Gastroesophageal sphincter (tissue), 4 donors: ENCODE data around the gene FNDC3B. TPM values are rescaled to one million over a fixed set of nuclear protein-coding genes. Genes with fewer than 3 reads are reported as not detected.

ENCODE experiments used
- ATAC-seq: fragments of 150-250 bp; one replicate; pipeline ENCODE4 v1.9.1; 2016; ENCODE audit warnings: mild to moderate bottlenecking, moderate library complexity
- H3K27ac ChIP-seq, 4 donors: fragments of 200-600 bp; sonication (generic) in 3 of 4; 1 replicate in 3 of 4; 2 replicates in 1 of 4; pipeline ENCODE4 v1.5.1; 2016 to 2019
- H3K27me3 ChIP-seq: fragments of 200-600 bp; sonication (generic); one replicate; pipeline ENCODE4 v1.5.1; 2019
- H3K36me3 ChIP-seq, 2 donors: fragments of 200-600 bp; sonication (generic); one replicate each; pipeline ENCODE4 v1.5.1; 2019; ENCODE audit warnings: control low read depth in 1 of 2
- H3K4me1 ChIP-seq, 3 donors: fragments of 200-600 bp; sonication (generic); 1 replicate in 2 of 3; 2 replicates in 1 of 3; pipeline ENCODE4 v1.5.1; 2016 to 2019; ENCODE audit warnings: control low read depth in 2 of 3
- H3K4me3 ChIP-seq, 2 donors: fragments of 200-600 bp; sonication (generic); one replicate each; pipeline ENCODE4 v1.5.1; 2019; ENCODE audit warnings: mild to moderate bottlenecking in 1 of 2, moderate library complexity in 1 of 2
- H3K9me3 ChIP-seq, 3 donors: fragments of 200-600 bp; sonication (generic); one replicate each; pipeline ENCODE4 v1.5.1; 2017 to 2019; ENCODE audit warnings: control low read depth in 2 of 3
- CTCF ChIP-seq, 4 experiments: fragments of 200-600 bp in 2 of 4; fragments of 450-650 bp in 2 of 4; sonication (generic) in 1 of 4; IDR thresholded peaks; one replicate each; pipeline ENCODE4 v1.5.1; 2017 to 2019; ENCODE audit warnings: antibody characterized with exemption in 4 of 4, mild to moderate bottlenecking in 2 of 4, moderate library complexity in 2 of 4
- EP300 ChIP-seq: sonication (generic); formaldehyde crosslinking; IDR thresholded peaks from one replicate; pipeline ENCODE4 v1.6.1; 2017; ENCODE audit warnings: antibody characterized with exemption, mild to moderate bottlenecking
- POLR2A ChIP-seq, 2 donors: fragments of 450-650 bp; IDR thresholded peaks; one replicate each; pipeline ENCODE4 v1.6.1; 2017; ENCODE audit warnings: antibody characterized with exemption in 2 of 2, mild to moderate bottlenecking in 2 of 2, moderate library complexity in 1 of 2
- POLR2AphosphoS5 ChIP-seq: sonication (generic); formaldehyde crosslinking; IDR thresholded peaks from one replicate; pipeline ENCODE4 v1.6.1; 2017; ENCODE audit warnings: antibody characterized with exemption
- WGBS, 2 donors: methylation state at CpG; one replicate each; pipeline ENCODE4 v1.1.5; 2018; ENCODE audit warnings: low coverage in 1 of 2; 5-methylcytosine and 5-hydroxymethylcytosine counted together
- total RNA-seq, 4 donors: library from RNA; depleted of rRNA; stranded (reverse); fragments of >200 nt; gene quantifications; one replicate each; pipeline ENCODE4 v1.1.0, GENCODE V29; 2016

FNDC3B gene
- total RNA-seq, 4 donors from 2014 or later, result 53.1 to 97.2 (median 70.8) TPM

- Histone ChIP-seq H3K4me1 (peaks cover 9 to 92% (median 16%) of the 10 kb centered on the region in 3 donors), H3K4me3 (no peak overlapping the region), H3K9me3 (no peaks in the 10 kb centered on the region), H3K36me3 (no peaks in the 10 kb centered on the region), H3K27ac (no peak overlapping the region), H3K27me3 (no peaks in the 10 kb centered on the region)
- no peak for TF ChIP-seq POLR2A (IDR thresholded peaks at IDR 0.05)
- TF ChIP-seq EP300, result no peak
- no peak for TF ChIP-seq CTCF (IDR thresholded peaks at IDR 0.05)
- no peak for ATAC-seq
- WGBS, 2 donors, result 93 to 96% methylated on average over 2 of the region's 2 CpGs
These were observed 61.1 kb downstream of the FNDC3B start for GRCh38 chr3:172100482-172100881.

GRCh38 chr3:172101107-172101506 lies 61.7 kb downstream of the FNDC3B start:
- WGBS, 2 donors, result 68 to 88% methylated on average over 3 of the region's 3 CpGs
- Histone ChIP-seq H3K4me3 (no peak overlapping the region), H3K4me1 (peaks cover 9 to 91% (median 16%) of the 10 kb centered on the region in 3 donors), H3K27ac (no peak overlapping the region), H3K9me3 (no peaks in the 10 kb centered on the region), H3K27me3 (no peaks in the 10 kb centered on the region), H3K36me3 (no peaks in the 10 kb centered on the region)
- no peak for ATAC-seq
- no peak for TF ChIP-seq EP300

GRCh38 chr3:172102123-172102882 lies 62.9 kb downstream of the FNDC3B start:
- TF ChIP-seq POLR2AphosphoS5, result no peak
- no peak for TF ChIP-seq POLR2A (IDR thresholded peaks at IDR 0.05)
- TF ChIP-seq CTCF (IDR thresholded peaks at IDR 0.05), result no peak
- no peak for TF ChIP-seq EP300
- no peaks in the 10 kb centered on the region for H3K36me3 ChIP-seq
- no peaks in the 10 kb centered on the region for H3K9me3 ChIP-seq
- H3K27me3 ChIP-seq, result no peaks in the 10 kb centered on the region
- H3K4me3 ChIP-seq, result no peak overlapping the region
- no peak overlapping the region for H3K27ac ChIP-seq
- peaks cover 3 to 91% (median 17%) of the 10 kb centered on the region in 3 donors for H3K4me1 ChIP-seq
- no peak for ATAC-seq
- 61 to 87% methylated on average over 4 to 5 of the region's 5 CpGs for WGBS, 2 donors

- peaks cover 3 to 93% (median 23%) of the 10 kb centered on the region in 3 donors for H3K4me1 ChIP-seq
- ATAC-seq, result no peak
- H3K9me3 ChIP-seq, result no peaks in the 10 kb centered on the region
- no peaks in the 10 kb centered on the region for H3K36me3 ChIP-seq
- no peak overlapping the region for H3K27ac ChIP-seq
- TF ChIP-seq CTCF (IDR thresholded peaks at IDR 0.05) (no peak), POLR2A (IDR thresholded peaks at IDR 0.05) (no peak), POLR2AphosphoS5 (no peak), EP300 (no peak)
- WGBS, 2 donors, result 78 to 90% methylated on average over 3 of the region's 3 CpGs
- H3K27me3 ChIP-seq, result no peaks in the 10 kb centered on the region
- H3K4me3 ChIP-seq, result no peak overlapping the region
These were observed 63.5 kb downstream of the FNDC3B start for GRCh38 chr3:172102883-172103310.

GRCh38 chr3:172103724-172104123 lies 64.3 kb downstream of the FNDC3B start:
- Histone ChIP-seq H3K36me3 (no peaks in the 10 kb centered on the region), H3K27me3 (no peaks in the 10 kb centered on the region), H3K9me3 (no peaks in the 10 kb centered on the region), H3K4me3 (no peak overlapping the region), H3K4me1 (peaks cover 0 to 93% (median 27%) of the 10 kb centered on the region in 3 donors), H3K27ac (no peak overlapping the region)
- 32 to 58% methylated on average over 2 of the region's 2 CpGs for WGBS, 2 donors
- TF ChIP-seq EP300, result no peak
- TF ChIP-seq CTCF (IDR thresholded peaks at IDR 0.05), result no peak
- no peak for ATAC-seq
